K562 (cell line): ENCODE data around the gene GRIA3.

ENCODE experiments used
- HDAC2 ChIP-seq: fragments of 450-650 bp; IDR thresholded peaks from 2 replicates; pipeline ENCODE4 v1.6.1; 2016; ENCODE audit warnings: mild to moderate bottlenecking
- JUND ChIP-seq, 2 experiments: IDR thresholded peaks; 2 replicates in 1 of 2; 3 replicates in 1 of 2; pipeline ENCODE4 v1.6.1; 2011; ENCODE audit warnings: borderline replicate concordance in 2 of 2, low read depth in 2 of 2, low read length in 2 of 2, improper control_type of control experiment in 1 of 2, missing biosample characterization in 1 of 2, missing genetic modification characterization in 1 of 2, missing genetic modification reagents in 1 of 2
- KDM2B ChIP-seq: fragments of 250-450 bp; sonication (Bioruptor Pico); IDR thresholded peaks from 2 replicates; pipeline ENCODE4 v1.8.0; 2021; ENCODE audit warnings: mild to moderate bottlenecking, moderate library complexity
- MAFG ChIP-seq: fragments of 450-650 bp; conservative IDR thresholded peaks from 2 replicates; pipeline ENCODE4 v1.6.1; 2016; ENCODE audit warnings: missing genetic modification characterization, missing compliant biosample characterization
- MTA3 ChIP-seq: fragments of 450-650 bp; formaldehyde crosslinking; IDR thresholded peaks from 2 replicates; pipeline ENCODE4 v1.6.1; 2017; ENCODE audit warnings: mild to moderate bottlenecking, borderline replicate concordance
- NFIC ChIP-seq: fragments of 450-650 bp; IDR thresholded peaks from 2 replicates; pipeline ENCODE4 v1.6.1; 2017; ENCODE audit warnings: mild to moderate bottlenecking, inconsistent platforms
- SP2 ChIP-seq: IDR thresholded peaks from 2 replicates; pipeline ENCODE4 v1.6.1; 2011; ENCODE audit warnings: mild to moderate bottlenecking, low read depth, low read length, moderate library complexity; ENCODE audit not compliant: poor library complexity, severe bottlenecking; ENCODE audit errors: extremely low read depth
- YY1 ChIP-seq, 3 experiments: IDR thresholded peaks; 2 replicates each; pipeline ENCODE4 v1.6.1; 2011; ENCODE audit warnings: low read length in 2 of 3, mild to moderate bottlenecking in 2 of 3, moderate library complexity in 2 of 3, borderline replicate concordance in 1 of 3, control low read depth in 1 of 3, low read depth in 1 of 3; ENCODE audit not compliant: insufficient read depth in 3 of 3, insufficient replicate concordance in 2 of 3, control insufficient read depth in 1 of 3, insufficient read length in 1 of 3; ENCODE audit errors: extremely low read depth in 1 of 3
- ZNF143 ChIP-seq: sonication (generic); formaldehyde crosslinking; IDR thresholded peaks from 2 replicates; pipeline ENCODE4 v1.9.0; 2022; ENCODE audit warnings: mild to moderate bottlenecking, missing genetic modification reagents
- TF ChIP-seq, protein P1 (sequence below), 3 experiments: IDR thresholded peaks in 2 of 3; conservative IDR thresholded peaks in 1 of 3; 2 replicates each; pipeline ENCODE4 v1.5.1; 2011 to 2012; ENCODE audit warnings: low read length in 3 of 3, mild to moderate bottlenecking in 3 of 3, control low read depth in 2 of 3, improper control_type of control experiment in 1 of 3, inconsistent platforms in 1 of 3, low read depth in 1 of 3, mixed read lengths in 1 of 3, moderate library complexity in 1 of 3; ENCODE audit not compliant: insufficient read depth in 2 of 3
- TF ChIP-seq, protein P2 (sequence below): sonication (generic); formaldehyde crosslinking; IDR thresholded peaks from 2 replicates; pipeline ENCODE4 v1.5.0; 2020; ENCODE audit warnings: missing genetic modification reagents
- TF ChIP-seq, protein P3 (sequence below): conservative IDR thresholded peaks from 2 replicates; pipeline ENCODE4 v1.6.1; 2011; ENCODE audit warnings: low read depth, mild to moderate bottlenecking, low read length; ENCODE audit not compliant: control insufficient read depth
- TF ChIP-seq, protein P4 (sequence below): fragments of 250-450 bp; sonication (Bioruptor Pico); IDR thresholded peaks from 2 replicates; pipeline ENCODE4 v1.8.0; 2021; ENCODE audit warnings: moderate library complexity, mild to moderate bottlenecking, inconsistent platforms

DNA sequence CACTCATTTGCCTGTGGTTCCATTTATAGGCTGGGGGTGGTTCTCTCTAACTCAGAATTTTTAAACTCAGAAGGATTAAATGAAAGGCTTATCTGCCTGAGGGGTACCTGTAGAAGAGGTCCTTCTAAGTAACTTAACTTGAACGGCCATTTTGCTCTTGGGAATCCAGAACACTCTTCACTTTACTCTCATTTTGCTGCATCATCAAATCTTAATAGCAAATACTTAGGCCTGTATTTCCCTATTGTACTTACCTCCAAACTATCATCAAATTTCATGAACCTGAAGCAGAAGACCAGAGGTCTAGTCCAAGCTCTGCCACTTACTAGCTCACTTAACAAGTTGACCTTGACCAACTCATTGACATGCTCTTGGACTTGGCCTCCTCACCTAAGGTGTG, 70.4 kb downstream of the GRIA3 start:
- TF ChIP-seq, protein P1, sequence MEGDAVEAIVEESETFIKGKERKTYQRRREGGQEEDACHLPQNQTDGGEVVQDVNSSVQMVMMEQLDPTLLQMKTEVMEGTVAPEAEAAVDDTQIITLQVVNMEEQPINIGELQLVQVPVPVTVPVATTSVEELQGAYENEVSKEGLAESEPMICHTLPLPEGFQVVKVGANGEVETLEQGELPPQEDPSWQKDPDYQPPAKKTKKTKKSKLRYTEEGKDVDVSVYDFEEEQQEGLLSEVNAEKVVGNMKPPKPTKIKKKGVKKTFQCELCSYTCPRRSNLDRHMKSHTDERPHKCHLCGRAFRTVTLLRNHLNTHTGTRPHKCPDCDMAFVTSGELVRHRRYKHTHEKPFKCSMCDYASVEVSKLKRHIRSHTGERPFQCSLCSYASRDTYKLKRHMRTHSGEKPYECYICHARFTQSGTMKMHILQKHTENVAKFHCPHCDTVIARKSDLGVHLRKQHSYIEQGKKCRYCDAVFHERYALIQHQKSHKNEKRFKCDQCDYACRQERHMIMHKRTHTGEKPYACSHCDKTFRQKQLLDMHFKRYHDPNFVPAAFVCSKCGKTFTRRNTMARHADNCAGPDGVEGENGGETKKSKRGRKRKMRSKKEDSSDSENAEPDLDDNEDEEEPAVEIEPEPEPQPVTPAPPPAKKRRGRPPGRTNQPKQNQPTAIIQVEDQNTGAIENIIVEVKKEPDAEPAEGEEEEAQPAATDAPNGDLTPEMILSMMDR (IDR thresholded peaks at IDR 0.05 in 2 of 3, conservative IDR thresholded peaks at IDR 0.05 in 1 of 3; ENCODE audit: insufficient read depth in 2 of 3, low read depth in 1 of 3, low read length in 3 of 3): no peak
- TF ChIP-seq HDAC2: no peak
- TF ChIP-seq MAFG: peak; percentile 45; the same call in 1 of the 2 replicates
- TF ChIP-seq YY1 (IDR thresholded peaks at IDR 0.05; ENCODE audit: borderline replicate concordance in 1 of 3, control insufficient read depth in 1 of 3, extremely low read depth in 1 of 3, insufficient read depth in 3 of 3, insufficient read length in 1 of 3, insufficient replicate concordance in 2 of 3, low read depth in 1 of 3, low read length in 2 of 3): no peak
- TF ChIP-seq JUND (IDR thresholded peaks at IDR 0.05; ENCODE audit: borderline replicate concordance, low read depth, low read length): no peak
- no peak for TF ChIP-seq JUND (tag; IDR thresholded peaks at IDR 0.05; ENCODE audit: borderline replicate concordance, low read depth, low read length)
- TF ChIP-seq MTA3: no peak
- TF ChIP-seq, protein P2, sequence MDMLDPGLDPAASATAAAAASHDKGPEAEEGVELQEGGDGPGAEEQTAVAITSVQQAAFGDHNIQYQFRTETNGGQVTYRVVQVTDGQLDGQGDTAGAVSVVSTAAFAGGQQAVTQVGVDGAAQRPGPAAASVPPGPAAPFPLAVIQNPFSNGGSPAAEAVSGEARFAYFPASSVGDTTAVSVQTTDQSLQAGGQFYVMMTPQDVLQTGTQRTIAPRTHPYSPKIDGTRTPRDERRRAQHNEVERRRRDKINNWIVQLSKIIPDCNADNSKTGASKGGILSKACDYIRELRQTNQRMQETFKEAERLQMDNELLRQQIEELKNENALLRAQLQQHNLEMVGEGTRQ (CRISPR knock-in tag): no peak
- TF ChIP-seq SP2: no peak
- TF ChIP-seq KDM2B: no peak
- TF ChIP-seq, protein P3, sequence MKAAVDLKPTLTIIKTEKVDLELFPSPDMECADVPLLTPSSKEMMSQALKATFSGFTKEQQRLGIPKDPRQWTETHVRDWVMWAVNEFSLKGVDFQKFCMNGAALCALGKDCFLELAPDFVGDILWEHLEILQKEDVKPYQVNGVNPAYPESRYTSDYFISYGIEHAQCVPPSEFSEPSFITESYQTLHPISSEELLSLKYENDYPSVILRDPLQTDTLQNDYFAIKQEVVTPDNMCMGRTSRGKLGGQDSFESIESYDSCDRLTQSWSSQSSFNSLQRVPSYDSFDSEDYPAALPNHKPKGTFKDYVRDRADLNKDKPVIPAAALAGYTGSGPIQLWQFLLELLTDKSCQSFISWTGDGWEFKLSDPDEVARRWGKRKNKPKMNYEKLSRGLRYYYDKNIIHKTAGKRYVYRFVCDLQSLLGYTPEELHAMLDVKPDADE: no peak
- TF ChIP-seq, protein P4, sequence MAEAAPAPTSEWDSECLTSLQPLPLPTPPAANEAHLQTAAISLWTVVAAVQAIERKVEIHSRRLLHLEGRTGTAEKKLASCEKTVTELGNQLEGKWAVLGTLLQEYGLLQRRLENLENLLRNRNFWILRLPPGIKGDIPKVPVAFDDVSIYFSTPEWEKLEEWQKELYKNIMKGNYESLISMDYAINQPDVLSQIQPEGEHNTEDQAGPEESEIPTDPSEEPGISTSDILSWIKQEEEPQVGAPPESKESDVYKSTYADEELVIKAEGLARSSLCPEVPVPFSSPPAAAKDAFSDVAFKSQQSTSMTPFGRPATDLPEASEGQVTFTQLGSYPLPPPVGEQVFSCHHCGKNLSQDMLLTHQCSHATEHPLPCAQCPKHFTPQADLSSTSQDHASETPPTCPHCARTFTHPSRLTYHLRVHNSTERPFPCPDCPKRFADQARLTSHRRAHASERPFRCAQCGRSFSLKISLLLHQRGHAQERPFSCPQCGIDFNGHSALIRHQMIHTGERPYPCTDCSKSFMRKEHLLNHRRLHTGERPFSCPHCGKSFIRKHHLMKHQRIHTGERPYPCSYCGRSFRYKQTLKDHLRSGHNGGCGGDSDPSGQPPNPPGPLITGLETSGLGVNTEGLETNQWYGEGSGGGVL (CRISPR knock-in tag): no peak
- TF ChIP-seq ZNF143 (CRISPR knock-in tag): no peak
- TF ChIP-seq NFIC: no peak
